ENCODE results near the gene TXNL4A.

The TXNL4A gene

DNA sequence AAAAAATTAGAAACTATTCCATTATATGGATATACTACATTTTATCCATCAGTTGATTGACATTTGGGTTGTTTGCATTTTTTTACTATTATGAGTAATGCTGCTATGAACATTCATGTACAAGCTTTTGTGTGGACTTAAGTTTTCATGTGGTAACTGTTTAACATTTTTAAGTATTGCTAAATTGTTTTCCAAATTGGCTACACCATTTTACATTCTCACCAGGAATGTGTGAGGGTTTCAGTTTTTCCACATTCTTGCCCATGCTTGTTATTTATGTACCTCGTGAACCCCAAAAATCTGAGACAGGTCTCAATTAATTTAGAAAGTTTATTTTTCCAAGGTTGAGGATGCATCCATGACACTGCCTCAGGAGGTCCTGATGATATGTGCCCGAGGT is 3.1 kb upstream of the TXNL4A start:
- no peak for DNase-seq (ENCODE audit: extremely low spot score)
- TF ChIP-seq, protein P1, sequence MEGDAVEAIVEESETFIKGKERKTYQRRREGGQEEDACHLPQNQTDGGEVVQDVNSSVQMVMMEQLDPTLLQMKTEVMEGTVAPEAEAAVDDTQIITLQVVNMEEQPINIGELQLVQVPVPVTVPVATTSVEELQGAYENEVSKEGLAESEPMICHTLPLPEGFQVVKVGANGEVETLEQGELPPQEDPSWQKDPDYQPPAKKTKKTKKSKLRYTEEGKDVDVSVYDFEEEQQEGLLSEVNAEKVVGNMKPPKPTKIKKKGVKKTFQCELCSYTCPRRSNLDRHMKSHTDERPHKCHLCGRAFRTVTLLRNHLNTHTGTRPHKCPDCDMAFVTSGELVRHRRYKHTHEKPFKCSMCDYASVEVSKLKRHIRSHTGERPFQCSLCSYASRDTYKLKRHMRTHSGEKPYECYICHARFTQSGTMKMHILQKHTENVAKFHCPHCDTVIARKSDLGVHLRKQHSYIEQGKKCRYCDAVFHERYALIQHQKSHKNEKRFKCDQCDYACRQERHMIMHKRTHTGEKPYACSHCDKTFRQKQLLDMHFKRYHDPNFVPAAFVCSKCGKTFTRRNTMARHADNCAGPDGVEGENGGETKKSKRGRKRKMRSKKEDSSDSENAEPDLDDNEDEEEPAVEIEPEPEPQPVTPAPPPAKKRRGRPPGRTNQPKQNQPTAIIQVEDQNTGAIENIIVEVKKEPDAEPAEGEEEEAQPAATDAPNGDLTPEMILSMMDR (IDR thresholded peaks at IDR 0.05; ENCODE audit: control extremely low read depth, extremely low read depth, low read depth, missing control alignments), result no peak
- ChIA-PET POLR2A (no interaction called here), CTCF (no interaction called here)

DNA sequence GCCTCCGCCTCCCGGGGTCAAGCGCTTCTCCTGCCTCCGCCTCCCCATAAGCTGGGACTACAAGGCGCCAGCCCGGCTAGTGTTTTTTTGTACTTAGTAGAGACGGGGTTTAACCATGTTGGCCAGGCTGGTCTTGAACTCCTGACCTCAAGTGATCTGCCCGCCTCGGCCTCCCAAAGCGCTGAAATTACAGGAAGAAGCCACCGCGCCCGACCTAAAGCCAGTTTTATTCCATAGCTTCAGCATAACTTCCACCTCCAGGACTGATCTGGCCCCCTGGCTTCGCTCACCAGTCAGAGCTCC is 783 bp upstream of the TXNL4A start:
- POLR2A ChIA-PET, result interaction anchor here (1.0 kb wide), 1 partner anchor 44 kb away, joined by 4 read pairs; no protein-coding TSS in a partner anchor

DNA sequence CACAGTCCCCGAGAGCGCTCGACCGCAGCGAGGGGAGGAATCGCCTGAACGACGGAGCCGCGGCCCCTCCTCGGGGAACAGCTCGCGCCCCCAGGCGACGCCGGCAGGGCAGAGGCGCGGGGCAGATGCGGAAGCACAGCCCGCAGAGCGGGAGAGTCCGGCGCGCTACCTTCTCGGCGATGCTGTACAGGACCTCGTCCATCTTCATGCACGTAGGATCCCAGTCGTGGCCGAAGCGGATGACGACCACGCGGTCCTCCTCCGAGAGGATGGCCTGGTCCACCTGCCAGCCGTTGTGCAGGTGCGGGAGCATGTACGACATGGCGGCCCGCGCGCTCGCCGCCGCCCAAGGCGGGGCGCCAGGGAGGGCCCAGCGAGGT is 302 bp downstream of the TXNL4A start:
- POLR2A ChIA-PET, result no interaction called here

More for the DNA sequence above, 783 bp upstream of the TXNL4A start:
- CTCF ChIA-PET, result interaction anchor here (1.3 to 4.5 kb wide), 3 partner anchors 10 to 83 kb away, joined by 3 to 25 read pairs (median 3); partner anchors contain the start of gene HSBP1L1
- TF ChIP-seq, protein P1 (IDR thresholded peaks at IDR 0.05; ENCODE audit: control extremely low read depth, extremely low read depth, low read depth, missing control alignments), result no peak
- DNase-seq (ENCODE audit: extremely low spot score), result no peak

DNA sequence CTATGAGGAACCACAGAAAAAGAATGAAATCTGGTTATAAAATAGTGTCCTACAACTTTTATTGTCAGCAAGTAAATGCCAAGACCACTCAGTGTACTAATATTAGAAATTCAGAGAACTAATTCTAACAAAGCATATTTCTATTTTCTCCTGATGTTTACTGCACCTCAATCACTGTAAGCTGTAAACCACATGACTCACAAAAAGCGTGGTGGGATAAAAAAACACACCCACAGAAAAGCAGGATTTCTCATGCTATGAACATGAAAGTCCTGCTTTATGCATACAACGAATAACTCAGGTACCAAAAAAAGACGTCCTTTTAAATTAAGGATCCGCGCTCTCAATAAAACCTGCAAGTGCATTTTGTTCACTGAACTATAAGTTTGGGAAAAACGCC is 797 bp downstream of the TXNL4A start:
- CTCF ChIA-PET, result interaction anchor here (0.7 to 4.5 kb wide), 4 partner anchors 17 to 81 kb away, joined by 3 to 25 read pairs (median 3); partner anchors contain the start of gene HSBP1L1
- POLR2A ChIA-PET, result no interaction called here
- no peak for DNase-seq (ENCODE audit: extremely low spot score)
- TF ChIP-seq, protein P1 (IDR thresholded peaks at IDR 0.05; ENCODE audit: control extremely low read depth, extremely low read depth, low read depth, missing control alignments), result no peak

More for the DNA sequence above, 302 bp downstream of the TXNL4A start:
- TF ChIP-seq, protein P1 (IDR thresholded peaks at IDR 0.05; ENCODE audit: control extremely low read depth, extremely low read depth, low read depth, missing control alignments), result peak; percentile 43
- peak; percentile 82 for DNase-seq (ENCODE audit: extremely low spot score)
- CTCF ChIA-PET, result interaction anchor here (0.7 to 4.5 kb wide), 4 partner anchors 16 to 82 kb away, joined by 3 to 25 read pairs (median 3); partner anchors contain the start of gene HSBP1L1

DNA sequence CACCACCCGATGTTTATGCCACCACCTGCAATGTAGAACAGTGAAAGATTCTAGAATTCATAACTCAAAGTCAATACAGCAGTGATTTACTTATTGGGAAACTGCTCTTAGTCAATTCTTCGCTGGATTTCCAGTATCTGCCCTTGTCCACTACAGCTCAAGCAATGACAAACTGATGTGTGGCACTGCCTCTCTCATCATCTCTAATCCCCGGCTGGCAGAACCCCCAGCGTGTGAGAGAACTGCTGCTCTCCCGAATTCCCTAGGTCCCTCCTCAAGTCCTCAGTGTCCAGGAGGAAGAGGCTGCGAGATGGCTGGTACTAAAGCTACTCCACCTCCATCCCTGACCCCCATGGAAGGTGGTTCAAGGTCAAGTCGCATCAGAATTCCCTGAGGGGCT is 1.6 kb downstream of the TXNL4A start:
- no peak for DNase-seq (ENCODE audit: extremely low spot score)
- ChIA-PET CTCF (interaction anchor here (1.0 to 4.5 kb wide), 5 partner anchors 10 to 54 kb away, joined by 3 to 25 read pairs (median 4); partner anchors contain the start of gene HSBP1L1), POLR2A (no interaction called here)
- TF ChIP-seq, protein P1 (IDR thresholded peaks at IDR 0.05; ENCODE audit: control extremely low read depth, extremely low read depth, low read depth, missing control alignments), result no peak

DNA sequence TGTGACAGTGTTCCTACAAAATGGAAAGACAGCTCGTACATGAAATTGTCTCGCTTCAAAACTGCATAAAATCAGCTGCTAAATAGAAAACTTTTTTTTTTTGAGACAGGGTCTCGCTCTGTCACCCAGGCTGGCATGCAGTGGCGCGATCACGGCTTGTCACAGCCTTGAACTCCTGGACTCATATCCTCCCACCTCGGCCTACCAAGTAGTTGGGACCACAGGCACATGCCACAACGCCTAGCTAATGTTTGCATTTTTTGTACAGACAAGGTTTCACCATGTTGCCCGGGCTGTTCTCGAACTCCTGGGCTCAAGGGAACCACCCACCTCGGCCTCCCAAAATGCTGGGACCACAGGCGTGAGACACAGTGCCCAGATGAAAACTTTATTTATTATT is 3.2 kb downstream of the TXNL4A start:
- POLR2A ChIA-PET, result interaction anchor here (0.7 to 1.4 kb wide), 3 partner anchors 17 to 1234 kb away, joined by 3 to 4 read pairs (median 4); no protein-coding TSS in a partner anchor
- CTCF ChIA-PET, result interaction anchor here (0.9 to 4.5 kb wide), 7 partner anchors 8 to 46 kb away, joined by 3 to 25 read pairs (median 5); partner anchors contain the start of gene HSBP1L1
- DNase-seq (ENCODE audit: extremely low spot score), result no peak
- TF ChIP-seq, protein P1 (IDR thresholded peaks at IDR 0.05; ENCODE audit: control extremely low read depth, extremely low read depth, low read depth, missing control alignments), result no peak
